Liver (tissue), 3 donors: ENCODE data around the gene ATG14.

Experiments
- GABPA ChIP-seq, 2 donors: IDR thresholded peaks in 1 of 2; conservative IDR thresholded peaks in 1 of 2; 2 replicates each; pipeline ENCODE4 v1.6.1; 2016; ENCODE audit warnings: antibody characterized with exemption in 2 of 2, mild to moderate bottlenecking in 1 of 2, moderate library complexity in 1 of 2
- HNF4A ChIP-seq, 2 donors: conservative IDR thresholded peaks; 2 replicates each; pipeline ENCODE4 v1.6.1; 2016; ENCODE audit warnings: antibody characterized with exemption in 2 of 2, mild to moderate bottlenecking in 2 of 2
- HNF4G ChIP-seq: IDR thresholded peaks from 2 replicates; pipeline ENCODE4 v1.6.1; 2016; ENCODE audit warnings: antibody characterized with exemption
- JUND ChIP-seq, 2 donors: IDR thresholded peaks; 2 replicates each; pipeline ENCODE4 v1.6.1; 2016; ENCODE audit warnings: antibody characterized with exemption in 2 of 2
- RAD21 ChIP-seq, 2 donors: IDR thresholded peaks; 2 replicates each; pipeline ENCODE4 v1.6.1; 2016; ENCODE audit warnings: antibody characterized with exemption in 2 of 2, mild to moderate bottlenecking in 2 of 2
- TAF1 ChIP-seq: conservative IDR thresholded peaks from 2 replicates; pipeline ENCODE4 v1.6.1; 2016; ENCODE audit warnings: antibody characterized with exemption, mild to moderate bottlenecking
- YY1 ChIP-seq: IDR thresholded peaks from 2 replicates; pipeline ENCODE4 v1.6.1; 2016; ENCODE audit warnings: antibody characterized with exemption, mild to moderate bottlenecking
- TF ChIP-seq, protein P1 (sequence below): IDR thresholded peaks from 2 replicates; pipeline ENCODE4 v1.6.1; 2016; ENCODE audit warnings: antibody characterized with exemption
- TF ChIP-seq, protein P2 (sequence below): fragments of 150-350 bp; IDR thresholded peaks from 2 replicates; pipeline ENCODE4 v1.5.1; 2017; ENCODE audit warnings: improper control_type of control experiment, low read depth, low read length; ENCODE audit not compliant: missing input control
- TF ChIP-seq, protein P3 (sequence below): IDR thresholded peaks from 2 replicates; pipeline ENCODE4 v1.6.1; 2016; ENCODE audit warnings: antibody characterized with exemption, mild to moderate bottlenecking
- donor health status: healthy.
- donor health status: healthy.

DNA sequence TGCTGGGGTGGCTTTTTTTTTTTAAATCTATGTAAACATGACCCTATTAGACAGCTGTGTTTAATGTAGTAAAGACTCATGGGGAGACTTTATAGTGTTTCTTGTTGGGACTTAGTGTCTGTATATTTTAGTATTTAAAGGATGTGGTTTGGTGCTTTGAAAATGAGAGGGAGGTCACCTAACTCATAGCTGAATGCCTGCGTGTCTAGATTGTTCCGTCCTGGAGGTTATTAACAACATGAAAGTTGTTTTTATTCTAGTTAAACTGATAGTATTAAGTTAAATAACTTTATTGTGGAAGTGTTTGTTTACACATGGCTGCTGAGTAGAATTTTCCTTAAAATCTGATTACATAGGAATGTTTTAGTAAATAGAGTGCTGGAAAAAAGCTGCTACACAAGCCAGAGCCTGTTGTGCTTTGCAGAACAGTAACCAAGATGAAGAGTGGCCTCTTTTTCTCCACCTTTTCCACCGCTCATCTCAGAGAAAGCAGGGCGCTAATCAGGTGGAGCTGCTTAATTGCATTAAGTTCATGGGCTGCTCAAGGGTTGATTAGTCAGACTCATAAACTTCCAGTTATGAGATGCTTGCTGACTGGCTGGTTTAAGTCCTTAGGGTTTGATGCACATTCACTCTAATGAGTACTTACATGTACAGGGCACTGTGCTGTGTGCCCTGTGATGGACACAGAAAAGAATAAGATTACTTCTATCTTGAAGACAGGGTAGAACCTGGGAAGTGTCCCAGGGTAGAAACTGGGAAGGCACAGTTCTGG, 77.7 kb downstream of the ATG14 start:
- TF ChIP-seq JUND (IDR thresholded peaks at IDR 0.05) (no peak), GABPA (IDR thresholded peaks at IDR 0.05 in 1 of 2, conservative IDR thresholded peaks at IDR 0.05 in 1 of 2) (no peak), TAF1 (no peak), YY1 (no peak), HNF4G (no peak), HNF4A (conservative IDR thresholded peaks at IDR 0.05) (no peak), RAD21 (IDR thresholded peaks at IDR 0.05) (no peak)
- TF ChIP-seq, protein P1, sequence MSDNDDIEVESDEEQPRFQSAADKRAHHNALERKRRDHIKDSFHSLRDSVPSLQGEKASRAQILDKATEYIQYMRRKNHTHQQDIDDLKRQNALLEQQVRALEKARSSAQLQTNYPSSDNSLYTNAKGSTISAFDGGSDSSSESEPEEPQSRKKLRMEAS = no peak
- TF ChIP-seq, protein P2, sequence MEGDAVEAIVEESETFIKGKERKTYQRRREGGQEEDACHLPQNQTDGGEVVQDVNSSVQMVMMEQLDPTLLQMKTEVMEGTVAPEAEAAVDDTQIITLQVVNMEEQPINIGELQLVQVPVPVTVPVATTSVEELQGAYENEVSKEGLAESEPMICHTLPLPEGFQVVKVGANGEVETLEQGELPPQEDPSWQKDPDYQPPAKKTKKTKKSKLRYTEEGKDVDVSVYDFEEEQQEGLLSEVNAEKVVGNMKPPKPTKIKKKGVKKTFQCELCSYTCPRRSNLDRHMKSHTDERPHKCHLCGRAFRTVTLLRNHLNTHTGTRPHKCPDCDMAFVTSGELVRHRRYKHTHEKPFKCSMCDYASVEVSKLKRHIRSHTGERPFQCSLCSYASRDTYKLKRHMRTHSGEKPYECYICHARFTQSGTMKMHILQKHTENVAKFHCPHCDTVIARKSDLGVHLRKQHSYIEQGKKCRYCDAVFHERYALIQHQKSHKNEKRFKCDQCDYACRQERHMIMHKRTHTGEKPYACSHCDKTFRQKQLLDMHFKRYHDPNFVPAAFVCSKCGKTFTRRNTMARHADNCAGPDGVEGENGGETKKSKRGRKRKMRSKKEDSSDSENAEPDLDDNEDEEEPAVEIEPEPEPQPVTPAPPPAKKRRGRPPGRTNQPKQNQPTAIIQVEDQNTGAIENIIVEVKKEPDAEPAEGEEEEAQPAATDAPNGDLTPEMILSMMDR = no peak
- TF ChIP-seq, protein P3, sequence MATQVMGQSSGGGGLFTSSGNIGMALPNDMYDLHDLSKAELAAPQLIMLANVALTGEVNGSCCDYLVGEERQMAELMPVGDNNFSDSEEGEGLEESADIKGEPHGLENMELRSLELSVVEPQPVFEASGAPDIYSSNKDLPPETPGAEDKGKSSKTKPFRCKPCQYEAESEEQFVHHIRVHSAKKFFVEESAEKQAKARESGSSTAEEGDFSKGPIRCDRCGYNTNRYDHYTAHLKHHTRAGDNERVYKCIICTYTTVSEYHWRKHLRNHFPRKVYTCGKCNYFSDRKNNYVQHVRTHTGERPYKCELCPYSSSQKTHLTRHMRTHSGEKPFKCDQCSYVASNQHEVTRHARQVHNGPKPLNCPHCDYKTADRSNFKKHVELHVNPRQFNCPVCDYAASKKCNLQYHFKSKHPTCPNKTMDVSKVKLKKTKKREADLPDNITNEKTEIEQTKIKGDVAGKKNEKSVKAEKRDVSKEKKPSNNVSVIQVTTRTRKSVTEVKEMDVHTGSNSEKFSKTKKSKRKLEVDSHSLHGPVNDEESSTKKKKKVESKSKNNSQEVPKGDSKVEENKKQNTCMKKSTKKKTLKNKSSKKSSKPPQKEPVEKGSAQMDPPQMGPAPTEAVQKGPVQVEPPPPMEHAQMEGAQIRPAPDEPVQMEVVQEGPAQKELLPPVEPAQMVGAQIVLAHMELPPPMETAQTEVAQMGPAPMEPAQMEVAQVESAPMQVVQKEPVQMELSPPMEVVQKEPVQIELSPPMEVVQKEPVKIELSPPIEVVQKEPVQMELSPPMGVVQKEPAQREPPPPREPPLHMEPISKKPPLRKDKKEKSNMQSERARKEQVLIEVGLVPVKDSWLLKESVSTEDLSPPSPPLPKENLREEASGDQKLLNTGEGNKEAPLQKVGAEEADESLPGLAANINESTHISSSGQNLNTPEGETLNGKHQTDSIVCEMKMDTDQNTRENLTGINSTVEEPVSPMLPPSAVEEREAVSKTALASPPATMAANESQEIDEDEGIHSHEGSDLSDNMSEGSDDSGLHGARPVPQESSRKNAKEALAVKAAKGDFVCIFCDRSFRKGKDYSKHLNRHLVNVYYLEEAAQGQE = no peak
